HepG2 (cell line): ENCODE data around the gene CNTFR. TPM values are rescaled to one million over a fixed set of nuclear protein-coding genes. Genes with fewer than 3 reads are reported as not detected.
A peak's percentile ranks its signal among the peaks of the same experiment; 100 is the strongest.

Source experiments
- ATF3 ChIP-seq: sonication (generic); formaldehyde crosslinking; IDR thresholded peaks from 2 replicates; pipeline ENCODE4 v1.4.0; 2020; ENCODE audit warnings: missing genetic modification reagents
- CHCHD3 ChIP-seq: sonication (generic); formaldehyde crosslinking; IDR thresholded peaks from 2 replicates; pipeline ENCODE4 v1.8.0; 2022; ENCODE audit warnings: mild to moderate bottlenecking, missing genetic modification reagents, moderate library complexity
- EED ChIP-seq: sonication (generic); formaldehyde crosslinking; IDR thresholded peaks from 2 replicates; pipeline ENCODE4 v1.5.0; 2020; ENCODE audit warnings: mild to moderate bottlenecking, missing genetic modification reagents
- FOXK1 ChIP-seq: sonication (generic); formaldehyde crosslinking; IDR thresholded peaks from 2 replicates; pipeline ENCODE4 v1.4.0; 2020; ENCODE audit warnings: low read depth, missing genetic modification reagents, borderline replicate concordance
- GATA4 ChIP-seq: sonication (generic); IDR thresholded peaks from 2 replicates; pipeline ENCODE4 v1.6.1; 2016; ENCODE audit warnings: antibody characterized with exemption, low read depth, borderline replicate concordance
- GMEB2 ChIP-seq: IDR thresholded peaks from 2 replicates; pipeline ENCODE4 v1.6.1; 2016; ENCODE audit warnings: missing biosample characterization, missing genetic modification reagents, low read depth
- KLF12 ChIP-seq: sonication (generic); formaldehyde crosslinking; IDR thresholded peaks from 2 replicates; pipeline ENCODE4 v1.4.0; 2020; ENCODE audit warnings: missing genetic modification reagents, borderline replicate concordance
- MBNL3 ChIP-seq: fragments of 250-450 bp; sonication (Bioruptor Pico); conservative IDR thresholded peaks from 2 replicates; pipeline ENCODE4 v1.8.0; 2022; ENCODE audit warnings: mild to moderate bottlenecking, inconsistent platforms
- MED8 ChIP-seq: sonication (generic); formaldehyde crosslinking; IDR thresholded peaks from 2 replicates; pipeline ENCODE4 v1.8.1; 2023; ENCODE audit warnings: mild to moderate bottlenecking, missing genetic modification reagents; ENCODE audit not compliant: insufficient replicate concordance
- MEIS1 ChIP-seq: sonication (generic); formaldehyde crosslinking; IDR thresholded peaks from 2 replicates; pipeline ENCODE4 v1.9.0; 2021; ENCODE audit warnings: mild to moderate bottlenecking, missing genetic modification reagents, moderate library complexity, borderline replicate concordance
- MTF2 ChIP-seq: sonication (generic); formaldehyde crosslinking; IDR thresholded peaks from 2 replicates; pipeline ENCODE4 v1.5.0; 2020; ENCODE audit warnings: missing genetic modification reagents, borderline replicate concordance
- MZF1 ChIP-seq: sonication (generic); formaldehyde crosslinking; IDR thresholded peaks from 2 replicates; pipeline ENCODE4 v1.8.1; 2023; ENCODE audit warnings: mild to moderate bottlenecking, missing genetic modification reagents, borderline replicate concordance
- NR2F2 ChIP-seq: IDR thresholded peaks from 2 replicates; pipeline ENCODE4 v1.6.1; 2012; ENCODE audit warnings: low read depth, inconsistent platforms, borderline replicate concordance
- RFX3 ChIP-seq: IDR thresholded peaks from 2 replicates; pipeline ENCODE4 v1.6.1; 2016; ENCODE audit warnings: missing biosample characterization, missing genetic modification reagents
- SATB2 ChIP-seq: sonication (generic); formaldehyde crosslinking; IDR thresholded peaks from 2 replicates; pipeline ENCODE4 v1.5.0; 2020; ENCODE audit warnings: missing genetic modification reagents
- TFDP2 ChIP-seq: sonication (generic); formaldehyde crosslinking; IDR thresholded peaks from 2 replicates; pipeline ENCODE4 v1.4.0; 2020; ENCODE audit warnings: missing genetic modification reagents
- YY1 ChIP-seq: IDR thresholded peaks from 2 replicates; pipeline ENCODE4 v1.6.1; 2011; ENCODE audit warnings: low read length, low read depth, moderate library complexity, mild to moderate bottlenecking; ENCODE audit not compliant: insufficient read depth, insufficient replicate concordance
- ZBTB20 ChIP-seq: sonication (generic); formaldehyde crosslinking; IDR thresholded peaks from 2 replicates; pipeline ENCODE4 v1.8.1; 2023; ENCODE audit warnings: missing genetic modification reagents, low read depth, mild to moderate bottlenecking, borderline replicate concordance
- ZNF292 ChIP-seq: sonication (generic); formaldehyde crosslinking; IDR thresholded peaks from 2 replicates; pipeline ENCODE4 v1.8.1; 2022; ENCODE audit warnings: mild to moderate bottlenecking, low read depth, missing genetic modification reagents, borderline replicate concordance
- ZNF33B ChIP-seq: sonication (generic); formaldehyde crosslinking; IDR thresholded peaks from 2 replicates; pipeline ENCODE4 v1.5.1; 2020; ENCODE audit warnings: mild to moderate bottlenecking, missing genetic modification reagents
- ZNF44 ChIP-seq: sonication (generic); formaldehyde crosslinking; IDR thresholded peaks from 2 replicates; pipeline ENCODE4 v1.5.1; 2020; ENCODE audit warnings: mild to moderate bottlenecking, missing genetic modification reagents
- ZNF546 ChIP-seq: sonication (generic); formaldehyde crosslinking; conservative IDR thresholded peaks from 2 replicates; pipeline ENCODE4 v1.8.1; 2023; ENCODE audit warnings: mild to moderate bottlenecking, missing genetic modification reagents
- ZNF615 ChIP-seq: sonication (generic); formaldehyde crosslinking; IDR thresholded peaks from 2 replicates; pipeline ENCODE4 v1.5.0; 2020; ENCODE audit warnings: mild to moderate bottlenecking, missing genetic modification reagents, borderline replicate concordance
- ZNF839 ChIP-seq: sonication (generic); formaldehyde crosslinking; IDR thresholded peaks from 2 replicates; pipeline ENCODE4 v1.4.0; 2020; ENCODE audit warnings: missing genetic modification reagents, mild to moderate bottlenecking, borderline replicate concordance
- ZSCAN20 ChIP-seq: sonication (generic); formaldehyde crosslinking; IDR thresholded peaks from 2 replicates; pipeline ENCODE4 v1.4.0; 2020; ENCODE audit warnings: missing genetic modification reagents, mild to moderate bottlenecking, borderline replicate concordance
- polyA plus RNA-seq, 8 experiments: library from polyadenylated mRNA; depleted of rRNA in 3 of 8; stranded (reverse) in 7 of 8; unstranded in 1 of 8; fragments of >200 nt; fragmentation: Illumina TruSeq in 4 of 8; extraction: Trizol in 4 of 8; gene quantifications; 2 replicates each; pipeline versions ENCODE4 v1.2.1 to v1.2.3, GENCODE V29; 2011 to 2016; ENCODE audit warnings: low read depth in 4 of 8, missing spikeins in 1 of 8, mixed read lengths in 1 of 8; ENCODE audit not compliant: insufficient read depth in 1 of 8
- total RNA-seq, 5 experiments: library from RNA; depleted of rRNA; stranded (reverse); fragments of >200 nt; fragmentation: Illumina TruSeq; extraction: Trizol; gene quantifications; 2 replicates each; pipeline ENCODE4 v1.2.3, GENCODE V29; 2016; ENCODE audit warnings: low read depth in 1 of 5
- TF ChIP-seq, protein P1 (sequence below): sonication (generic); formaldehyde crosslinking; IDR thresholded peaks from 2 replicates; pipeline ENCODE4 v1.4.0; 2020; ENCODE audit warnings: missing genetic modification reagents

Gene CNTFR
- total and polyA plus RNA-seq, 2 of the 13 experiments (the other 11 are each of a cell fraction or from before 2014, with no cell fraction given), result not detected

GRCh38 chr9:34522971-34523797 is 66.3 kb downstream of the CNTFR start, which contains the start of gene ENHO (continued):
- TF ChIP-seq ZNF292 (CRISPR knock-in tag) (no peak), TFDP2 (CRISPR knock-in tag) (peak; percentile 67), RFX3 (no peak), KLF12 (no peak), ZBTB20 (CRISPR knock-in tag) (no peak), NR2F2 (no peak), MTF2 (CRISPR knock-in tag) (no peak), MED8 (CRISPR knock-in tag) (no peak), SATB2 (CRISPR knock-in tag) (no peak), ZNF44 (CRISPR knock-in tag) (no peak), ZNF546 (CRISPR knock-in tag) (no peak), MBNL3 (CRISPR knock-in tag) (no peak), ZSCAN20 (CRISPR knock-in tag) (no peak), CHCHD3 (no peak), FOXK1 (CRISPR knock-in tag) (no peak), MEIS1 (CRISPR knock-in tag) (no peak), ATF3 (no peak), ZNF33B (CRISPR knock-in tag) (no peak), ZNF615 (CRISPR knock-in tag) (no peak), EED (CRISPR knock-in tag) (no peak), GATA4 (no peak), ZNF839 (no peak), GMEB2 (CRISPR knock-in tag) (no peak), YY1 (peak; percentile 36), MZF1 (CRISPR knock-in tag) (no peak)
- TF ChIP-seq, protein P1, sequence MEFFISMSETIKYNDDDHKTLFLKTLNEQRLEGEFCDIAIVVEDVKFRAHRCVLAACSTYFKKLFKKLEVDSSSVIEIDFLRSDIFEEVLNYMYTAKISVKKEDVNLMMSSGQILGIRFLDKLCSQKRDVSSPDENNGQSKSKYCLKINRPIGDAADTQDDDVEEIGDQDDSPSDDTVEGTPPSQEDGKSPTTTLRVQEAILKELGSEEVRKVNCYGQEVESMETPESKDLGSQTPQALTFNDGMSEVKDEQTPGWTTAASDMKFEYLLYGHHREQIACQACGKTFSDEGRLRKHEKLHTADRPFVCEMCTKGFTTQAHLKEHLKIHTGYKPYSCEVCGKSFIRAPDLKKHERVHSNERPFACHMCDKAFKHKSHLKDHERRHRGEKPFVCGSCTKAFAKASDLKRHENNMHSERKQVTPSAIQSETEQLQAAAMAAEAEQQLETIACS (CRISPR knock-in tag), result no peak
